Suprapubic skin (tissue), 4 donors: ENCODE measurements around the gene PRSS16. TPM values are rescaled to one million over a fixed set of nuclear protein-coding genes. Genes with fewer than 3 reads are reported as not detected.

Source experiments
- DNase-seq, 2 donors: peaks; one replicate each; pipeline ENCODE4 v3.0.0-alpha.2; 2019; ENCODE audit warnings: low spot score in 2 of 2
- H3K27ac ChIP-seq: fragments of 200-600 bp; sonication (generic); one replicate; pipeline ENCODE4 v1.5.1; 2019
- H3K27me3 ChIP-seq: fragments of 200-600 bp; sonication (generic); one replicate; pipeline ENCODE4 v1.5.1; 2019
- H3K36me3 ChIP-seq: fragments of 200-600 bp; sonication (generic); one replicate; pipeline ENCODE4 v1.5.1; 2019
- H3K4me1 ChIP-seq: fragments of 200-600 bp; sonication (generic); one replicate; pipeline ENCODE4 v1.5.1; 2019
- H3K4me3 ChIP-seq: fragments of 200-600 bp; sonication (generic); one replicate; pipeline ENCODE4 v1.5.1; 2019; ENCODE audit warnings: mild to moderate bottlenecking
- H3K9me3 ChIP-seq: fragments of 200-600 bp; sonication (generic); one replicate; pipeline ENCODE4 v1.5.1; 2019
- EP300 ChIP-seq: sonication (generic); formaldehyde crosslinking; IDR thresholded peaks from one replicate; pipeline ENCODE4 v1.6.1; 2017; ENCODE audit warnings: antibody characterized with exemption
- POLR2A ChIP-seq, 2 donors: fragments of 450-650 bp; IDR thresholded peaks; one replicate each; pipeline ENCODE4 v1.6.1; 2017; ENCODE audit warnings: antibody characterized with exemption in 2 of 2, mild to moderate bottlenecking in 2 of 2, moderate library complexity in 2 of 2
- POLR2AphosphoS5 ChIP-seq, 3 donors: sonication (generic); formaldehyde crosslinking; IDR thresholded peaks; one replicate each; pipeline ENCODE4 v1.6.1; 2017; ENCODE audit warnings: antibody characterized with exemption in 3 of 3
- WGBS: methylation state at CpG from one replicate; pipeline ENCODE4 v1.1.5; 2018; 5-methylcytosine and 5-hydroxymethylcytosine counted together
- total RNA-seq, 4 donors: library from RNA; depleted of rRNA; stranded (reverse); fragments of >200 nt; gene quantifications; one replicate each; pipeline ENCODE4 v1.1.0, GENCODE V29; 2016
- TF ChIP-seq, protein P1 (sequence below), 2 donors: fragments of 200-600 bp in 1 of 2; fragments of 450-650 bp in 1 of 2; sonication (generic) in 1 of 2; IDR thresholded peaks; one replicate each; pipeline ENCODE4 v1.5.1; 2016 to 2019; ENCODE audit warnings: antibody characterized with exemption in 2 of 2, mild to moderate bottlenecking in 1 of 2, moderate library complexity in 1 of 2

The PRSS16 gene
- total RNA-seq, 4 donors from 2014 or later, result 7.7 to 17.1 (median 13.8) TPM

- H3K27me3 ChIP-seq, result peaks cover 98% of the 10 kb centered on the region
- no peak for TF ChIP-seq EP300
- TF ChIP-seq POLR2A (IDR thresholded peaks at IDR 0.05), result no peak
- no peak for TF ChIP-seq POLR2AphosphoS5 (IDR thresholded peaks at IDR 0.05)
- TF ChIP-seq, protein P1, sequence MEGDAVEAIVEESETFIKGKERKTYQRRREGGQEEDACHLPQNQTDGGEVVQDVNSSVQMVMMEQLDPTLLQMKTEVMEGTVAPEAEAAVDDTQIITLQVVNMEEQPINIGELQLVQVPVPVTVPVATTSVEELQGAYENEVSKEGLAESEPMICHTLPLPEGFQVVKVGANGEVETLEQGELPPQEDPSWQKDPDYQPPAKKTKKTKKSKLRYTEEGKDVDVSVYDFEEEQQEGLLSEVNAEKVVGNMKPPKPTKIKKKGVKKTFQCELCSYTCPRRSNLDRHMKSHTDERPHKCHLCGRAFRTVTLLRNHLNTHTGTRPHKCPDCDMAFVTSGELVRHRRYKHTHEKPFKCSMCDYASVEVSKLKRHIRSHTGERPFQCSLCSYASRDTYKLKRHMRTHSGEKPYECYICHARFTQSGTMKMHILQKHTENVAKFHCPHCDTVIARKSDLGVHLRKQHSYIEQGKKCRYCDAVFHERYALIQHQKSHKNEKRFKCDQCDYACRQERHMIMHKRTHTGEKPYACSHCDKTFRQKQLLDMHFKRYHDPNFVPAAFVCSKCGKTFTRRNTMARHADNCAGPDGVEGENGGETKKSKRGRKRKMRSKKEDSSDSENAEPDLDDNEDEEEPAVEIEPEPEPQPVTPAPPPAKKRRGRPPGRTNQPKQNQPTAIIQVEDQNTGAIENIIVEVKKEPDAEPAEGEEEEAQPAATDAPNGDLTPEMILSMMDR (IDR thresholded peaks at IDR 0.05), result no peak
- no peaks in the 10 kb centered on the region for H3K9me3 ChIP-seq
- DNase-seq, result no peak
- H3K36me3 ChIP-seq, result no peaks in the 10 kb centered on the region
- H3K27ac ChIP-seq, result no peak overlapping the region
- WGBS, result 10% methylated on average over 9 of the region's 9 CpGs
- no peak overlapping the region for H3K4me3 ChIP-seq
- no peaks in the 10 kb centered on the region for H3K4me1 ChIP-seq
Measured at GRCh38 chr6:27280540-27281000, 33.1 kb downstream of the PRSS16 start.

GRCh38 chr6:27281105-27281539 lies 33.6 kb downstream of the PRSS16 start:
- 20% methylated on average over 13 of the region's 13 CpGs for WGBS
- no peak overlapping the region for H3K27ac ChIP-seq
- H3K4me1 ChIP-seq, result no peaks in the 10 kb centered on the region
- H3K36me3 ChIP-seq, result no peaks in the 10 kb centered on the region
- H3K4me3 ChIP-seq, result no peak overlapping the region
- no peaks in the 10 kb centered on the region for H3K9me3 ChIP-seq
- TF ChIP-seq POLR2A (IDR thresholded peaks at IDR 0.05) (no peak), POLR2AphosphoS5 (IDR thresholded peaks at IDR 0.05) (no peak), EP300 (no peak)
- TF ChIP-seq, protein P1 (IDR thresholded peaks at IDR 0.05), result no peak
- DNase-seq, result no peak
- H3K27me3 ChIP-seq, result peaks cover 98% of the 10 kb centered on the region

DNA sequence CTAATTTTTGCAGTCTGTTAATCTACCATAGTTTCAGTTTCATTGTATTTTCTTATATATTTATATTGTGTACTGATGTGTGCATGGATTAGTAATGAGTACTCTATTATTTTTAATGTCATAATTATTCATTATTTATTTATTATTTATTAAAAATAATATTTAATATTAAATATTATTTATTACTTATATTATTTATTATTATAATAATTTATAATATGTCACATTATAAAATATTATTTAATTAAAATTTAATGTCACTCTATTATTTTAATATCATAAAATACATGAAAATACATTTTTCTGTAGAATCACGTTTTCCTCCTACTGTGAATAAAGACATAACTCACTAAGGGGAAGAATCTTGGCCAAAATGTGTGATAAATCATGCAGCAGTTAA lies 34.1 kb downstream of the PRSS16 start:
- no peak overlapping the region for H3K27ac ChIP-seq
- H3K4me1 ChIP-seq, result no peaks in the 10 kb centered on the region
- H3K4me3 ChIP-seq, result no peak overlapping the region
- no peaks in the 10 kb centered on the region for H3K9me3 ChIP-seq
- WGBS, result 32% methylated on average over 1 of the region's 1 CpG
- peaks cover 98% of the 10 kb centered on the region for H3K27me3 ChIP-seq
- H3K36me3 ChIP-seq, result no peaks in the 10 kb centered on the region
- DNase-seq, result no peak
- TF ChIP-seq POLR2A (IDR thresholded peaks at IDR 0.05) (no peak), EP300 (no peak), POLR2AphosphoS5 (IDR thresholded peaks at IDR 0.05) (no peak)
- TF ChIP-seq, protein P1 (IDR thresholded peaks at IDR 0.05), result no peak

GRCh38 chr6:27283279-27283678 lies 35.8 kb downstream of the PRSS16 start:
- Histone ChIP-seq H3K27me3 (peaks cover 98% of the 10 kb centered on the region), H3K9me3 (no peaks in the 10 kb centered on the region), H3K4me3 (no peak overlapping the region), H3K27ac (no peak overlapping the region), H3K4me1 (no peaks in the 10 kb centered on the region), H3K36me3 (no peaks in the 10 kb centered on the region)
- WGBS, result 21% methylated on average over 16 of the region's 16 CpGs
- DNase-seq, result no peak
- TF ChIP-seq, protein P1 (IDR thresholded peaks at IDR 0.05), result no peak
- TF ChIP-seq POLR2A (IDR thresholded peaks at IDR 0.05), result no peak

DNA sequence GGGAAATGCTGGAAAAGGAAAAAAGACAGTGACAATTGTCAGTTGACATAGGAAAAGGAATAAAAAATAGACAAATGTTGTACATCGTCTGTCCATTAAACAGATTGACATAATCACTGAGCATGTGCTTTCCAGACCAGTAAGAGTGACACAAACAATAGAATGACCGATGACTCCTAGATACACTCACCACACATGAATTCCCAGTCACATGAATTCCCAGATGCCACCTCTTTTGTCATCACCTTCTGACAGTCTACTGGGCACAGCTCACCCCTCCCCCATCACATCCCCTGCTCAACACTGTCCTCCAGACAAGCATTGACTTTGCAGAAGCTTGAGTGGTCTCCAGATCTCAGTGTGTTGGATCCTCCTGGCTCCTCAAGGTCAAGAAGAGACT lies 38.6 kb downstream of the PRSS16 start:
- Histone ChIP-seq H3K27ac (no peak overlapping the region), H3K4me1 (no peaks in the 10 kb centered on the region), H3K9me3 (no peaks in the 10 kb centered on the region), H3K27me3 (peaks cover 98% of the 10 kb centered on the region), H3K36me3 (no peaks in the 10 kb centered on the region), H3K4me3 (no peak overlapping the region)
- WGBS, result 89% methylated on average over 2 of the region's 2 CpGs
- DNase-seq, result no peak
- no peak for TF ChIP-seq POLR2AphosphoS5 (IDR thresholded peaks at IDR 0.05)
- no peak for TF ChIP-seq EP300
- TF ChIP-seq, protein P1 (IDR thresholded peaks at IDR 0.05), result no peak
- no peak for TF ChIP-seq POLR2A (IDR thresholded peaks at IDR 0.05)
